OCI-LY7 (cell line): ENCODE measurements around the gene UBXN6. TPM values are rescaled to one million over a fixed set of nuclear protein-coding genes. Genes with fewer than 3 reads are reported as not detected.

Experiments
- BruUV-seq: library from RNA; stranded (reverse); fragments of 400-500 nt; replicated peaks from 2 replicates; lab custom pipeline; 2021; lab: Mats Ljungman, UMichigan
- CTCF ChIA-PET: fragments of 300-600 bp; sonication (Branson Sonifier 250); formaldehyde crosslinking; loops from one replicate; lab custom pipeline; 2022; ENCODE audit warnings: antibody characterized with exemption; ENCODE audit not compliant: unreplicated experiment; lab: Charles Lee
- POLR2A ChIA-PET: fragments of 300-600 bp; sonication (Branson Sonifier 250); formaldehyde crosslinking; loops from one replicate; lab custom pipeline; 2022; ENCODE audit warnings: antibody characterized with exemption; lab: Charles Lee
- DNase-seq: peaks from one replicate; pipeline ENCODE4 v3.0.0-alpha.2; 2015; ENCODE audit warnings: low spot score
- H2AFZ ChIP-seq: fragments of 200-600 bp; sonication (generic), shearing (Covaris generic); 2 replicates; pipeline ENCODE4 v1.6.1; 2014; ENCODE audit warnings: mild to moderate bottlenecking, antibody characterized with exemption, low read length, moderate library complexity
- H3K27ac ChIP-seq: fragments of 200-600 bp; sonication (generic); 2 replicates; pipeline ENCODE4 v1.5.1; 2014; ENCODE audit warnings: mixed run types, low read depth, mild to moderate bottlenecking, moderate library complexity, low read length, inconsistent platforms; ENCODE audit not compliant: poor library complexity, severe bottlenecking
- H3K36me3 ChIP-seq: fragments of 200-600 bp; sonication (generic); 2 replicates; pipeline ENCODE4 v1.6.1; 2014; ENCODE audit warnings: mild to moderate bottlenecking, antibody characterized with exemption, low read length, moderate library complexity, mixed read lengths; ENCODE audit not compliant: insufficient read depth
- H3K4me1 ChIP-seq: fragments of 200-600 bp; sonication (generic); 2 replicates; pipeline ENCODE4 v1.5.1; 2014; ENCODE audit warnings: mild to moderate bottlenecking, low read length; ENCODE audit not compliant: insufficient read depth, poor library complexity, severe bottlenecking
- H3K4me2 ChIP-seq: fragments of 200-600 bp; sonication (generic); 2 replicates; pipeline ENCODE4 v1.6.1; 2014; ENCODE audit warnings: mild to moderate bottlenecking, low read length
- H3K4me3 ChIP-seq: fragments of 200-600 bp; sonication (generic); 2 replicates; pipeline ENCODE4 v1.5.1; 2014; ENCODE audit warnings: mild to moderate bottlenecking, low read depth, low read length; ENCODE audit not compliant: poor library complexity, severe bottlenecking
- H3K79me2 ChIP-seq: fragments of 200-600 bp; sonication (generic); 2 replicates; pipeline ENCODE4 v1.6.1; 2016; ENCODE audit warnings: low read depth, mild to moderate bottlenecking, low read length, moderate library complexity, mixed read lengths; ENCODE audit not compliant: insufficient read depth
- H3K9me2 ChIP-seq: fragments of 200-600 bp; sonication (generic); 2 replicates; pipeline ENCODE4 v1.6.1; 2016; ENCODE audit warnings: mild to moderate bottlenecking, low read length, mixed read lengths; ENCODE audit not compliant: insufficient read depth
- H3K9me3 ChIP-seq: fragments of 200-600 bp; sonication (generic); 2 replicates; pipeline ENCODE4 v1.6.1; 2014; ENCODE audit warnings: mild to moderate bottlenecking, mixed run types, low read length, mixed read lengths
- H4K20me1 ChIP-seq: fragments of 200-600 bp; sonication (generic); 2 replicates; pipeline ENCODE4 v1.6.1; 2014; ENCODE audit warnings: mild to moderate bottlenecking, antibody characterized with exemption, low read length, moderate library complexity, mixed read lengths; ENCODE audit not compliant: insufficient read depth
- EZH2phosphoT487 ChIP-seq: fragments of 200-600 bp; sonication (generic); IDR thresholded peaks from 2 replicates; pipeline ENCODE4 v1.6.1; 2018; ENCODE audit warnings: low read depth, borderline replicate concordance, mild to moderate bottlenecking, mixed run types, antibody characterized with exemption, low read length, moderate library complexity, mixed read lengths
- intact Hi-C: fragments of 100-400 bp; cut with micrococcal nuclease; formaldehyde crosslinking; loops from one replicate; pipeline ENCODE4 v1.10.0; 2022; ENCODE audit not compliant: unreplicated experiment
- total RNA-seq, 2 experiments: library from RNA; depleted of rRNA in 1 of 2; stranded (reverse); fragments of >200 nt in 1 of 2; shearing (Covaris generic) in 1 of 2; gene quantifications; 2 replicates each; pipeline ENCODE4 v1.2.3, GENCODE V29; 2014 to 2022
- TF ChIP-seq, protein P1 (sequence below): fragments of 200-600 bp; sonication (generic); conservative IDR thresholded peaks from 2 replicates; pipeline ENCODE4 v1.5.1; 2014; ENCODE audit warnings: mild to moderate bottlenecking, antibody characterized with exemption, low read length, moderate library complexity, mixed read lengths

UBXN6 gene
- total RNA-seq, 2 experiments from 2014 or later, result 43.5 to 57.0 TPM

GRCh38 chr19:4471403-4472173, 14.0 kb upstream of the UBXN6 start:
- peak overlapping the region; percentile 88 for H3K27ac ChIP-seq
- no peaks in the 10 kb centered on the region for H3K9me2 ChIP-seq
- peak overlapping the region; percentile 71 for H3K4me2 ChIP-seq
- intact Hi-C loops, result loop anchor here (5.0 kb wide), 1 partner anchor 69 kb away; the partner anchor contains the start of genes CHAF1A and SH3GL1
- TF ChIP-seq, protein P1, sequence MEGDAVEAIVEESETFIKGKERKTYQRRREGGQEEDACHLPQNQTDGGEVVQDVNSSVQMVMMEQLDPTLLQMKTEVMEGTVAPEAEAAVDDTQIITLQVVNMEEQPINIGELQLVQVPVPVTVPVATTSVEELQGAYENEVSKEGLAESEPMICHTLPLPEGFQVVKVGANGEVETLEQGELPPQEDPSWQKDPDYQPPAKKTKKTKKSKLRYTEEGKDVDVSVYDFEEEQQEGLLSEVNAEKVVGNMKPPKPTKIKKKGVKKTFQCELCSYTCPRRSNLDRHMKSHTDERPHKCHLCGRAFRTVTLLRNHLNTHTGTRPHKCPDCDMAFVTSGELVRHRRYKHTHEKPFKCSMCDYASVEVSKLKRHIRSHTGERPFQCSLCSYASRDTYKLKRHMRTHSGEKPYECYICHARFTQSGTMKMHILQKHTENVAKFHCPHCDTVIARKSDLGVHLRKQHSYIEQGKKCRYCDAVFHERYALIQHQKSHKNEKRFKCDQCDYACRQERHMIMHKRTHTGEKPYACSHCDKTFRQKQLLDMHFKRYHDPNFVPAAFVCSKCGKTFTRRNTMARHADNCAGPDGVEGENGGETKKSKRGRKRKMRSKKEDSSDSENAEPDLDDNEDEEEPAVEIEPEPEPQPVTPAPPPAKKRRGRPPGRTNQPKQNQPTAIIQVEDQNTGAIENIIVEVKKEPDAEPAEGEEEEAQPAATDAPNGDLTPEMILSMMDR, result no peak
- peaks cover 30% of the 10 kb centered on the region for H3K4me1 ChIP-seq
- H3K79me2 ChIP-seq, result peaks cover 27% of the 10 kb centered on the region
- peak overlapping the region; percentile 82; the same call in 1 of the 2 replicates for H2AFZ ChIP-seq
- peak overlapping the region; percentile 98 for H3K4me3 ChIP-seq
- CTCF ChIA-PET, result interaction anchor here (0.5 to 0.9 kb wide), 2 partner anchors 64 to 161 kb away, joined by 3 to 12 read pairs; no protein-coding TSS in a partner anchor
- POLR2A ChIA-PET, result interaction anchor here (0.6 to 1.6 kb wide), 6 partner anchors 13 to 332 kb away, joined by 3 to 9 read pairs (median 4); partner anchors contain the start of gene CHAF1A
- no TSS peak for BruUV-seq
- peak; percentile 100 for DNase-seq
- H3K36me3 ChIP-seq, result peaks cover 10% of the 10 kb centered on the region
- no peaks in the 10 kb centered on the region for H4K20me1 ChIP-seq
- H3K9me3 ChIP-seq, result no peaks in the 10 kb centered on the region

GRCh38 chr19:4467835-4468234, 10.2 kb upstream of the UBXN6 start:
- Histone ChIP-seq H3K79me2 (peaks cover 5% of the 10 kb centered on the region), H3K4me3 (no peak overlapping the region), H3K9me3 (no peaks in the 10 kb centered on the region), H3K36me3 (no peaks in the 10 kb centered on the region), H2AFZ (no peak overlapping the region), H3K9me2 (no peaks in the 10 kb centered on the region), H3K4me1 (peaks cover 8% of the 10 kb centered on the region), H3K27ac (no peak overlapping the region), H3K4me2 (no peak overlapping the region), H4K20me1 (no peaks in the 10 kb centered on the region)
- ChIA-PET POLR2A (interaction anchor here (0.6 kb wide), 1 partner anchor 140 kb away, joined by 3 read pairs; no protein-coding TSS in a partner anchor), CTCF (no interaction called here)
- TF ChIP-seq, protein P1, result no peak
- TF ChIP-seq EZH2phosphoT487, result no peak
- no TSS peak for BruUV-seq
- intact Hi-C loops, result no loop called here
- no peak for DNase-seq
